HG03354 (cell line): Measurements from ENCODE around the gene PRLHR.

Experiments
- ATAC-seq: cut with Tn5 transposase; IDR thresholded peaks from one replicate; pipeline ENCODE4 v1.9.1; 2021; ENCODE audit warnings: mild to moderate bottlenecking; ENCODE audit not compliant: unreplicated experiment, poor library complexity, severe bottlenecking

PRLHR gene

GRCh38 chr10:118590334-118590733, 5.1 kb downstream of the PRLHR start:
- no peak for ATAC-seq

GRCh38 chr10:118587881-118588651, 7.4 kb downstream of the PRLHR start:
- no peak for ATAC-seq

- ATAC-seq: no peak
Measured at GRCh38 chr10:118586911-118587310, 8.5 kb downstream of the PRLHR start.

GRCh38 chr10:118585794-118586193, 9.7 kb downstream of the PRLHR start:
- ATAC-seq: no peak

- no peak for ATAC-seq
Measured at GRCh38 chr10:118585234-118585633, 10.2 kb downstream of the PRLHR start.

GRCh38 chr10:118584181-118584954, 11.1 kb downstream of the PRLHR start:
- ATAC-seq: no peak

- no peak for ATAC-seq
Measured at GRCh38 chr10:118583611-118584010, 11.8 kb downstream of the PRLHR start.

- ATAC-seq: no peak
Measured at GRCh38 chr10:118582511-118582910, 12.9 kb downstream of the PRLHR start.

GRCh38 chr10:118581340-118581739, 14.1 kb downstream of the PRLHR start:
- ATAC-seq: no peak

GRCh38 chr10:118580702-118581101, 14.7 kb downstream of the PRLHR start:
- ATAC-seq: no peak

- no peak for ATAC-seq
Measured at GRCh38 chr10:118573512-118573911, 21.9 kb downstream of the PRLHR start.

GRCh38 chr10:118572256-118573041, 23.0 kb downstream of the PRLHR start:
- no peak for ATAC-seq

- ATAC-seq: no peak
Measured at GRCh38 chr10:118571123-118571522, 24.3 kb downstream of the PRLHR start.

GRCh38 chr10:118570591-118570990, 24.9 kb downstream of the PRLHR start:
- no peak for ATAC-seq

- ATAC-seq: no peak
Measured at GRCh38 chr10:118569882-118570252, 25.6 kb downstream of the PRLHR start.

- ATAC-seq: no peak
Measured at GRCh38 chr10:118569241-118569881, 26.1 kb downstream of the PRLHR start.

GRCh38 chr10:118568327-118568848, 27.1 kb downstream of the PRLHR start:
- ATAC-seq: no peak

GRCh38 chr10:118567701-118568248, 27.7 kb downstream of the PRLHR start:
- ATAC-seq: no peak

GRCh38 chr10:118566911-118567310, 28.5 kb downstream of the PRLHR start:
- no peak for ATAC-seq
